ENCODE results near the gene CLK3.
"Not testable (repeated sequence)": the region's sequence is repeated elsewhere in the genome, so short reads cannot be mapped to it uniquely, and the experiment has no call there.

CLK3 gene

DNA sequence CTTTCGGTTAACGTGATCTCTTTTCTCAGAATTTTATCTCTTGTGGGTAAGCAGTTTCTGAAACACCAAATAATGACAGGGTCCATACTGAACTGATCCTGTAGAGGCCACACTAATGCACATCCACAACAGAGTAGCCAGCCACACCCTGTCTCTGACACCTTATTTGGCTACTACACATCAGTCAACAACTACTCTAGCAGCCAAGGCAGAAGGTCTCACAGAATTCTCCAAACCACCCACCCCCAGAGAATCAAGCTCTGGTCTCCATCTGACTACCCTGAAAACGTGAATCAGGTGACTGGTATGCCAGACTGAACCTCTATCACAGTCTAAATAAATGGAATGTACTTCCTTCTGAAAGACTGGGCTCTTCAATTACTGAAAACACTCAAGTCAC lies 42.2 kb downstream of the CLK3 start:
- Histone ChIP-seq H3K4me3 (ENCODE audit: low read depth in 1 of 2, low read length in 1 of 2) (no peak overlapping the region), H3K9me3 (no peaks in the 10 kb centered on the region), H3K36me3 (peaks cover 11% of the 10 kb centered on the region), H3K27ac (no peak overlapping the region), H3K4me1 (ENCODE audit: control insufficient read depth in 1 of 2, insufficient read depth in 1 of 2, low read depth in 1 of 2, low read length in 1 of 2) (peaks cover 2 to 3% of the 10 kb centered on the region in 2 experiments), H3K27me3 (no peaks in the 10 kb centered on the region)
- no peak for TF ChIP-seq CTCF (IDR thresholded peaks at IDR 0.05)

- not testable (repeated sequence) for H3K9me3 ChIP-seq; H3K4me3 ChIP-seq (ENCODE audit: low read depth in 1 of 2, low read length in 1 of 2); H3K27me3 ChIP-seq; H3K36me3 ChIP-seq; H3K27ac ChIP-seq
- H3K4me1 ChIP-seq (ENCODE audit: control insufficient read depth in 1 of 2, insufficient read depth in 1 of 2, low read depth in 1 of 2, low read length in 1 of 2): peaks cover 9 to 12% of the 10 kb centered on the region in 2 experiments
Observed at GRCh38 chr15:74661280-74661679, 45.6 kb downstream of the CLK3 start.

- Histone ChIP-seq H3K36me3 (no peaks in the 10 kb centered on the region), H3K4me3 (ENCODE audit: low read depth in 1 of 2, low read length in 1 of 2) (no peak overlapping the region), H3K4me1 (ENCODE audit: control insufficient read depth in 1 of 2, insufficient read depth in 1 of 2, low read depth in 1 of 2, low read length in 1 of 2) (peaks cover 9 to 12% of the 10 kb centered on the region in 2 experiments), H3K9me3 (no peaks in the 10 kb centered on the region), H3K27ac (no peak overlapping the region), H3K27me3 (no peaks in the 10 kb centered on the region)
- no peak for TF ChIP-seq CTCF (IDR thresholded peaks at IDR 0.05)
Observed at GRCh38 chr15:74662064-74662860, 46.6 kb downstream of the CLK3 start.

DNA sequence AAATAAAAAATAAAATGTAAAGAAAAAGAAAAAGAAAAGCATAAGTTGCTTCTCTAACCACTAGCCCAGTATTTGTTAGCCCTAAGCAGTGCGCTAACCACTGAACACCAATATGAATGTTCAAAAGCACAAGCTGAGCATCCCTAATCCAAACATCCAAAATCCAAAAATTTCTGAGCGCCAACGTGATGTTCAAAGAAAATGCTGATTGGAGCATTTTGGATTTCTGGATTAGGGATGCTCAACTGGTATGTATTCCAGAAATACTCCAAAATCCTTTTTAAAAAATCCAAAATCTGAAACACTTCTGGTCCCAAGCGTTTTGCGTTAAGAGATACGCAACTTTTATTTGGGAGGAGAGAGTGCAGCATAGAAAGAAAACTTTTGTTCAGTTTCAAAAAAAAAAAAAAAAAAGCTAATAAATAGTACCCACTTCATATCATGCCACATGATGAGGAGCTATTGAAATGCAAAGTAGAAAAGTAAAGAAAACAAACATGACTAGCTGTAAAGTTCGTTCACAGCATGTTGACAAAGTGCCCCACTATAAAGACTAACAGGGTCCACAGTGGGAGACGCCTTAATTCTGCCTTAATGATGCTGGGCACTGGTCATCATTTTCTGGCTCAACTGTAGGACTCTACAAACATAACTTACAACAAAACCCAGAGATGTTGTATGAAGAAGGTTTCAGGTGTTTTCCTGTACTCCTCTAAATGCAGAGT lies 47.8 kb downstream of the CLK3 start:
- H3K4me3 ChIP-seq (ENCODE audit: low read depth in 1 of 2, low read length in 1 of 2): no peak overlapping the region
- no peaks in the 10 kb centered on the region for H3K36me3 ChIP-seq
- peak overlapping the region; percentile 46 for H3K27ac ChIP-seq
- H3K27me3 ChIP-seq: no peaks in the 10 kb centered on the region
- TF ChIP-seq CTCF (IDR thresholded peaks at IDR 0.05): no peak
- peaks cover 9 to 12% of the 10 kb centered on the region in 2 experiments for H3K4me1 ChIP-seq (ENCODE audit: control insufficient read depth in 1 of 2, insufficient read depth in 1 of 2, low read depth in 1 of 2, low read length in 1 of 2)
- no peaks in the 10 kb centered on the region for H3K9me3 ChIP-seq

DNA sequence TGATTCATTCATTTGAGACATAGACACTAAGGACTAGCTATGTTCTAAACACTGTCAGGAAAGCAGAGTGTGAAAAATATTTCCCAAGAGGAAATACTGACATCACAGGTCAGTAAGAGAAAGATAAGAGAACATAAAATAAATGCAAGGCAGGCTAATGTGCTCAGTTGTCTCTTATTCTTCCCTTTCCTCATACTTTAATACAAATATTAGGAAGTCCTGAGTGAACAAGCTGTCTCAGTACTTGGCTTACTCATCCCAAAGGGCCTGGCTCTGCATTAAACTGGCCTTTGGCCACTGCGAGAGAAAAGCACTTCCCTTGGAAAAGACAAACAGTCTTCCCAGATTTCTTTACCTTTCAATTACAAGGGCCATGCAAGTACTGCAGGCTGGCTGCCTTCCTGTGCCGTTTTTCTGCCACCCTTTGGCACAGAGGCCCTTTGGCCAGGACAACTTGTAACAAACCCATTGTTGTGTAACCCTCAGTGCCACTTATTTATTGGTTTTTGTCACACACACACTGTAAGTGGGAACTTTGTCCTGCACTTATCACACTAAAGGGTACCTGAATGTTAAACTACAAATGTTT lies 48.5 kb downstream of the CLK3 start:
- no peak for TF ChIP-seq CTCF (IDR thresholded peaks at IDR 0.05)
- H3K27me3 ChIP-seq: no peaks in the 10 kb centered on the region
- no peaks in the 10 kb centered on the region for H3K9me3 ChIP-seq
- no peak overlapping the region for H3K4me3 ChIP-seq (ENCODE audit: low read depth in 1 of 2, low read length in 1 of 2)
- peaks cover 4% of the 10 kb centered on the region for H3K36me3 ChIP-seq
- peak overlapping the region; percentile 46 for H3K27ac ChIP-seq
- H3K4me1 ChIP-seq (ENCODE audit: control insufficient read depth in 1 of 2, insufficient read depth in 1 of 2, low read depth in 1 of 2, low read length in 1 of 2): peaks cover 9 to 12% of the 10 kb centered on the region in 2 experiments

- Histone ChIP-seq H3K27ac (peak overlapping the region; percentile 46), H3K4me3 (ENCODE audit: low read depth in 1 of 2, low read length in 1 of 2) (no peak overlapping the region), H3K9me3 (no peaks in the 10 kb centered on the region), H3K27me3 (no peaks in the 10 kb centered on the region), H3K36me3 (peaks cover 4% of the 10 kb centered on the region), H3K4me1 (ENCODE audit: control insufficient read depth in 1 of 2, insufficient read depth in 1 of 2, low read depth in 1 of 2, low read length in 1 of 2) (peaks cover 9 to 12% of the 10 kb centered on the region in 2 experiments)
- TF ChIP-seq CTCF (IDR thresholded peaks at IDR 0.05): no peak
Observed at GRCh38 chr15:74664670-74665069, 49.0 kb downstream of the CLK3 start.
